Measurements from ENCODE around the gene CDRT4.

CDRT4 gene

GRCh38 chr17:15498107-15498506, 30.7 kb upstream of the CDRT4 start:
- Histone ChIP-seq H3K4me3 (ENCODE audit: low read length) (no peak overlapping the region), H3K27me3 (ENCODE audit: low read depth, low read length) (no peaks in the 10 kb centered on the region), H3K9ac (ENCODE audit: low read length) (no peak overlapping the region), H2AFZ (ENCODE audit: low read depth, low read length) (no peak overlapping the region), H3K4me1 (ENCODE audit: low read length) (no peaks in the 10 kb centered on the region; the same call in 1 of the 2 replicates), H3K4me2 (ENCODE audit: low read length) (no peak overlapping the region), H3K27ac (ENCODE audit: low read length) (no peak overlapping the region), H3K79me2 (ENCODE audit: low read length) (no peaks in the 10 kb centered on the region), H3K9me3 (ENCODE audit: insufficient read depth, low read length) (no peaks in the 10 kb centered on the region), H3K36me3 (replicated peaks; ENCODE audit: low read depth, low read length) (no peaks in the 10 kb centered on the region), H4K20me1 (ENCODE audit: insufficient read depth, low read length) (no peaks in the 10 kb centered on the region)
- TF ChIP-seq EZH2phosphoT487 (IDR thresholded peaks at IDR 0.05; ENCODE audit: low read depth), result no peak
- TF ChIP-seq CTCF (IDR thresholded peaks at IDR 0.05; ENCODE audit: low read depth, low read length), result no peak

GRCh38 chr17:15496735-15497670, 29.6 kb upstream of the CDRT4 start:
- no peaks in the 10 kb centered on the region for H3K36me3 ChIP-seq (replicated peaks; ENCODE audit: low read depth, low read length)
- H3K4me1 ChIP-seq (ENCODE audit: low read length), result no peaks in the 10 kb centered on the region
- H3K27ac ChIP-seq (ENCODE audit: low read length), result no peak overlapping the region
- H4K20me1 ChIP-seq (ENCODE audit: insufficient read depth, low read length), result no peaks in the 10 kb centered on the region
- no peaks in the 10 kb centered on the region for H3K79me2 ChIP-seq (ENCODE audit: low read length)
- no peak overlapping the region for H2AFZ ChIP-seq (ENCODE audit: low read depth, low read length)
- no peak overlapping the region for H3K9ac ChIP-seq (ENCODE audit: low read length)
- TF ChIP-seq CTCF (IDR thresholded peaks at IDR 0.05; ENCODE audit: low read depth, low read length), result no peak
- H3K9me3 ChIP-seq (ENCODE audit: insufficient read depth, low read length), result no peaks in the 10 kb centered on the region
- H3K27me3 ChIP-seq (ENCODE audit: low read depth, low read length), result no peaks in the 10 kb centered on the region
- H3K4me3 ChIP-seq (ENCODE audit: low read length), result no peak overlapping the region
- H3K4me2 ChIP-seq (ENCODE audit: low read length), result no peak overlapping the region

GRCh38 chr17:15494821-15495220, 27.4 kb upstream of the CDRT4 start:
- Histone ChIP-seq H2AFZ (ENCODE audit: low read depth, low read length) (no peak overlapping the region), H3K27ac (ENCODE audit: low read length) (no peak overlapping the region), H3K9me3 (ENCODE audit: insufficient read depth, low read length) (no peaks in the 10 kb centered on the region), H3K4me2 (ENCODE audit: low read length) (no peak overlapping the region), H3K4me1 (ENCODE audit: low read length) (no peaks in the 10 kb centered on the region), H3K27me3 (ENCODE audit: low read depth, low read length) (no peaks in the 10 kb centered on the region), H3K79me2 (ENCODE audit: low read length) (no peaks in the 10 kb centered on the region), H3K4me3 (ENCODE audit: low read length) (no peak overlapping the region), H3K9ac (ENCODE audit: low read length) (no peak overlapping the region), H4K20me1 (ENCODE audit: insufficient read depth, low read length) (no peaks in the 10 kb centered on the region), H3K36me3 (replicated peaks; ENCODE audit: low read depth, low read length) (no peaks in the 10 kb centered on the region)
- TF ChIP-seq EZH2phosphoT487 (IDR thresholded peaks at IDR 0.05; ENCODE audit: low read depth), result no peak
- no peak for TF ChIP-seq CTCF (IDR thresholded peaks at IDR 0.05; ENCODE audit: low read depth, low read length)

- Histone ChIP-seq H3K27ac (ENCODE audit: low read length) (no peak overlapping the region), H2AFZ (ENCODE audit: low read depth, low read length) (no peak overlapping the region), H3K4me1 (ENCODE audit: low read length) (no peaks in the 10 kb centered on the region), H3K4me3 (ENCODE audit: low read length) (no peak overlapping the region), H4K20me1 (ENCODE audit: insufficient read depth, low read length) (no peaks in the 10 kb centered on the region), H3K79me2 (ENCODE audit: low read length) (no peaks in the 10 kb centered on the region), H3K9ac (ENCODE audit: low read length) (no peak overlapping the region), H3K36me3 (replicated peaks; ENCODE audit: low read depth, low read length) (no peaks in the 10 kb centered on the region), H3K27me3 (ENCODE audit: low read depth, low read length) (no peaks in the 10 kb centered on the region), H3K4me2 (ENCODE audit: low read length) (no peak overlapping the region), H3K9me3 (ENCODE audit: insufficient read depth, low read length) (no peaks in the 10 kb centered on the region)
- TF ChIP-seq EZH2phosphoT487 (IDR thresholded peaks at IDR 0.05; ENCODE audit: low read depth), result no peak
- no peak for TF ChIP-seq CTCF (IDR thresholded peaks at IDR 0.05; ENCODE audit: low read depth, low read length)
These were observed 26.2 kb upstream of the CDRT4 start for GRCh38 chr17:15493693-15494035.
